Natural killer cell (primary cell): ENCODE data around the gene RRP12. TPM values are rescaled to one million over a fixed set of nuclear protein-coding genes. Genes with fewer than 3 reads are reported as not detected.

Source experiments
- ATAC-seq, 3 donors: fragments of 150-1000 bp in 2 of 3; fragments of 200-7000 bp in 1 of 3; cut with Tn5 transposase; 1 replicate in 1 of 3; 2 replicates in 2 of 3; pipeline ENCODE4 v1.10.0; 2021; ENCODE audit warnings: mild to moderate bottlenecking in 2 of 3, moderate library complexity in 2 of 3
- DNase-seq, 2 donors: peaks; one replicate each; pipeline versions ENCODE4 v3.0.0 to v3.0.0-alpha.2; 2013 to 2021; ENCODE audit warnings: mixed read lengths in 1 of 2
- H3K27ac ChIP-seq: one replicate; pipeline ENCODE4 v1.5.1; 2013; ENCODE audit warnings: mild to moderate bottlenecking, low read length
- H3K27me3 ChIP-seq: one replicate; pipeline ENCODE4 v1.6.1; 2013; ENCODE audit warnings: low read length; ENCODE audit not compliant: control insufficient read depth, insufficient read depth
- H3K36me3 ChIP-seq: one replicate; pipeline ENCODE4 v1.6.1; 2013; ENCODE audit warnings: low read length; ENCODE audit not compliant: control insufficient read depth, insufficient read depth
- H3K4me1 ChIP-seq: one replicate; pipeline ENCODE4 v1.6.1; 2013; ENCODE audit warnings: low read length; ENCODE audit not compliant: control insufficient read depth, insufficient read depth
- H3K4me3 ChIP-seq: one replicate; pipeline ENCODE4 v1.5.1; 2013; ENCODE audit warnings: low read length
- H3K9me3 ChIP-seq: one replicate; pipeline ENCODE4 v1.6.1; 2013; ENCODE audit warnings: low read length; ENCODE audit not compliant: control insufficient read depth, insufficient read depth
- H3K27ac Mint-ChIP-seq, 2 donors: one replicate each; pipeline ENCODE4 v1.8.0; 2022; ENCODE audit warnings: mild to moderate bottlenecking in 2 of 2, mixed read lengths in 2 of 2, moderate library complexity in 1 of 2
- H3K27me3 Mint-ChIP-seq, 2 donors: one replicate each; pipeline ENCODE4 v1.8.0; 2022; ENCODE audit warnings: low read depth in 2 of 2, mixed read lengths in 2 of 2
- H3K36me3 Mint-ChIP-seq: one replicate; pipeline ENCODE4 v1.8.0; 2022; ENCODE audit warnings: mixed read lengths
- H3K4me1 Mint-ChIP-seq, 2 donors: one replicate each; pipeline ENCODE4 v1.8.0; 2022; ENCODE audit warnings: mixed read lengths in 2 of 2
- H3K4me3 Mint-ChIP-seq: one replicate; pipeline ENCODE4 v1.8.0; 2022; ENCODE audit warnings: mild to moderate bottlenecking, moderate library complexity, mixed read lengths
- H3K9me3 Mint-ChIP-seq, 2 donors: one replicate each; pipeline ENCODE4 v1.8.0; 2022; ENCODE audit warnings: mixed read lengths in 2 of 2
- CTCF ChIP-seq: fragments of 200-600 bp; IDR thresholded peaks from one replicate; pipeline ENCODE4 v1.8.0; 2022; ENCODE audit warnings: antibody characterized with exemption
- WGBS: methylation state at CpG from one replicate; pipeline ENCODE4 v1.1.7; 2013; ENCODE audit warnings: missing lambda C conversion rate; ENCODE audit not compliant: insufficient coverage; 5-methylcytosine and 5-hydroxymethylcytosine counted together
- intact Hi-C: fragments of 100-400 bp; cut with micrococcal nuclease; formaldehyde crosslinking; loops from one replicate; pipeline ENCODE4 v1.14.2; 2022
- total RNA-seq, 4 donors: library from RNA; stranded (reverse); fragments of 120-200 nt in 1 of 4; gene quantifications; one replicate each; pipeline versions ENCODE4 v1.2.3 to v1.2.4, GENCODE V29; 2013 to 2022

RRP12 gene
- total RNA-seq, 3 donors from 2014 or later (not counting 1 experiment from before 2014, with no cell fraction given) = 60.1 to 234 (median 79.2) TPM

- no peaks in the 10 kb centered on the region for H3K9me3 Mint-ChIP-seq
- DNase-seq (peak; percentile 89 to 94), ATAC-seq (peak; percentile 89 to 95 (median 91))
- Histone ChIP-seq H3K9me3 (no peaks in the 10 kb centered on the region), H3K4me3 (peak within 1 kb of the TSS; percentile 69), H3K27ac (peak within 1 kb of the TSS; percentile 100), H3K27me3 (peaks cover 2% of the 10 kb centered on the region), H3K36me3 (no peaks in the 10 kb centered on the region), H3K4me1 (peaks cover 32% of the 10 kb centered on the region)
- WGBS = under 1% methylated on average over 93 of the region's 103 CpGs
- H3K4me3 Mint-ChIP-seq = peak within 1 kb of the TSS; percentile 95
- TF ChIP-seq CTCF = no peak
- intact Hi-C loops = loop anchor here (2.0 to 10.0 kb wide), 4 partner anchors 22 to 70 kb away; partner anchors contain the start of genes ARHGAP19 and RRP12
- H3K27me3 Mint-ChIP-seq = peaks cover 0 to 2% of the 10 kb centered on the region in 2 donors
- H3K4me1 Mint-ChIP-seq = peaks cover 24 to 35% of the 10 kb centered on the region in 2 donors
- no peaks in the 10 kb centered on the region for H3K36me3 Mint-ChIP-seq
- peak within 1 kb of the TSS; percentile 85 for H3K27ac Mint-ChIP-seq
Observed at GRCh38 chr10:97334370-97335175, 66.6 kb downstream of the RRP12 start, which contains the start of gene FRAT2. Gene FRAT2 (minus strand): TSS chr10:97334729. CDS start chr10:97334572, 157 bp downstream.

GRCh38 chr10:97333601-97334369, 67.4 kb downstream of the RRP12 start:
- no peaks in the 10 kb centered on the region for H3K36me3 ChIP-seq
- intact Hi-C loops = loop anchor here (2.0 to 10.0 kb wide), 4 partner anchors 23 to 71 kb away; partner anchors contain the start of genes ARHGAP19 and RRP12
- peak overlapping the region; percentile 69 for H3K4me3 ChIP-seq
- peaks cover 32% of the 10 kb centered on the region for H3K4me1 ChIP-seq
- WGBS = under 1% methylated on average over 89 of the region's 89 CpGs
- peak overlapping the region; percentile 95 for H3K4me3 Mint-ChIP-seq
- peak overlapping the region; percentile 47 for H3K27ac ChIP-seq
- H3K9me3 Mint-ChIP-seq = no peaks in the 10 kb centered on the region
- H3K27me3 Mint-ChIP-seq = no peaks in the 10 kb centered on the region
- ATAC-seq (peak; percentile 14 to 40 (median 33)), DNase-seq (peak; percentile 32 to 62)
- peaks cover 2% of the 10 kb centered on the region for H3K27me3 ChIP-seq
- no peaks in the 10 kb centered on the region for H3K36me3 Mint-ChIP-seq
- TF ChIP-seq CTCF = no peak
- no peaks in the 10 kb centered on the region for H3K9me3 ChIP-seq
- H3K4me1 Mint-ChIP-seq = peaks cover 24 to 39% of the 10 kb centered on the region in 2 donors
- peak overlapping the region; percentile 85 for H3K27ac Mint-ChIP-seq

- H3K4me1 Mint-ChIP-seq = peaks cover 24 to 40% of the 10 kb centered on the region in 2 donors
- no peaks in the 10 kb centered on the region for H3K36me3 Mint-ChIP-seq
- peak overlapping the region; percentile 85 for H3K27ac Mint-ChIP-seq
- peak overlapping the region; percentile 95 for H3K4me3 Mint-ChIP-seq
- H3K4me3 ChIP-seq = peak overlapping the region; percentile 65
- no peaks in the 10 kb centered on the region for H3K9me3 ChIP-seq
- WGBS = 15% methylated on average over 7 of the region's 7 CpGs
- no peaks in the 10 kb centered on the region for H3K27me3 Mint-ChIP-seq
- peaks cover 32% of the 10 kb centered on the region for H3K4me1 ChIP-seq
- no peaks in the 10 kb centered on the region for H3K36me3 ChIP-seq
- intact Hi-C loops = loop anchor here (5.0 to 10.0 kb wide), 2 partner anchors 56 to 72 kb away; partner anchors contain the start of gene RRP12
- H3K27me3 ChIP-seq = peaks cover 2% of the 10 kb centered on the region
- ATAC-seq (no peak), DNase-seq (peak in 1 of 2 donors; percentile 51)
- H3K9me3 Mint-ChIP-seq = no peaks in the 10 kb centered on the region
- TF ChIP-seq CTCF = no peak
- peak overlapping the region; percentile 47 for H3K27ac ChIP-seq
Observed at GRCh38 chr10:97333351-97333600, 67.9 kb downstream of the RRP12 start.
